ENCODE measurements around the gene DNAJC4. TPM values are rescaled to one million over a fixed set of nuclear protein-coding genes. Genes with fewer than 3 reads are reported as not detected.

DNAJC4 gene
- total RNA-seq, 2 donors from 2014 or later: 24.7 to 32.1 TPM

DNA sequence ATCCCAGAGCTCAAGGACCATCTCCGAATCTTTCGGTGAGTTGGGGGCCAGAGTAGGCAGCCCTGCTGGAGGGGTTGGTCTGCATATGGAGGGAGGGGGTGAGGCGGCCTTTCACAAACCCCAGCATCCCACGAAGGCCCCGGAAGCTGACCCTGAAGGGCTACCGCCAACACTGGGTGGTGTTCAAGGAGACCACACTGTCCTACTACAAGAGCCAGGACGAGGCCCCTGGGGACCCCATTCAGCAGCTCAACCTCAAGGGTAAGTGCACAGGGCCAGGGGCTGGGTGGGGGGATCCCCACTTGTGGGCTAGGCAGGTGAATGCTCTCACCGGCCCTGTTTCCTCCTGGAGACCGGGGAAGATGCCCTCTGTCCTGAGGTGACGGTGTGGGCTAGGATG is 10.6 kb upstream of the DNAJC4 start:
- Histone ChIP-seq H3K4me1 (peaks cover 0 to under 1% of the 10 kb centered on the region in 2 donors), H3K27me3 (no peaks in the 10 kb centered on the region), H3K27ac (no peak overlapping the region), H3K4me3 (no peak overlapping the region), H3K36me3 (peaks cover 17% of the 10 kb centered on the region), H3K9me3 (no peaks in the 10 kb centered on the region)
- no peak for TF ChIP-seq CTCF (IDR thresholded peaks at IDR 0.05)
- DNase-seq (ENCODE audit: low spot score): no peak

DNA sequence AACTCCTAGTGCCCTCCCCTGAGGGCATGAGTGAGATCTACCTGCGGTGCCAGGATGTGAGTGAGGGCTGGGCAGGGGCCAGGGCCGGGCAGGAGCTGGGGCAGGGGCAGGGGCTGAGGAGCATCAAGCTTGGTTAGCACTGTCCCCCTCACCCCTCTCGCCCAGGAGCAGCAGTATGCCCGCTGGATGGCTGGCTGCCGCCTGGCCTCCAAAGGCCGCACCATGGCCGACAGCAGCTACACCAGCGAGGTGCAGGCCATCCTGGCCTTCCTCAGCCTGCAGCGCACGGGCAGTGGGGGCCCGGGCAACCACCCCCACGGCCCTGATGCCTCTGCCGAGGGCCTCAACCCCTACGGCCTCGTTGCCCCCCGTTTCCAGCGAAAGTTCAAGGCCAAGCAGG is 10.1 kb upstream of the DNAJC4 start:
- H3K4me1 ChIP-seq: peaks cover 0 to 6% of the 10 kb centered on the region in 2 donors
- no peaks in the 10 kb centered on the region for H3K9me3 ChIP-seq
- H3K27ac ChIP-seq: no peak overlapping the region
- no peaks in the 10 kb centered on the region for H3K27me3 ChIP-seq
- H3K4me3 ChIP-seq: no peak overlapping the region
- no peak for DNase-seq (ENCODE audit: low spot score)
- H3K36me3 ChIP-seq: peaks cover 17% of the 10 kb centered on the region
- no peak for TF ChIP-seq CTCF (IDR thresholded peaks at IDR 0.05)

DNA sequence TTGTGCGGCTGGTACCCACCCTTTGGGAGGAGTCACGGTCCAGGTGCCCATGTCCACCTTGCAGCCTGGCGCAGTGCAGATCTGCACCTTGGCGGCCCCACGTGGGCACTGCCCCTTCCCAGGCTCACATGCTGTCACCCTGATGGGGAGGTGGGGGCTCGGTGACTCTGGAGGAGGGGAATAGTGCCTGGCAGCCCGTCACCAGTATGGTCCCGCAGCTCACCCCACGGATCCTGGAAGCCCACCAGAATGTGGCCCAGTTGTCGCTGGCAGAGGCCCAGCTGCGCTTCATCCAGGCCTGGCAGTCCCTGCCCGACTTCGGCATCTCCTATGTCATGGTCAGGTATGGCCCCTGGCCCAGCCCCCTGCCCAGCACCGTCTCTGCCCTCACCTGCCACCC is 9.6 kb upstream of the DNAJC4 start:
- no peak for DNase-seq (ENCODE audit: low spot score)
- H3K9me3 ChIP-seq: no peaks in the 10 kb centered on the region
- peaks cover 17% of the 10 kb centered on the region for H3K36me3 ChIP-seq
- no peaks in the 10 kb centered on the region for H3K27me3 ChIP-seq
- peaks cover 0 to 11% of the 10 kb centered on the region in 2 donors for H3K4me1 ChIP-seq
- no peak overlapping the region for H3K4me3 ChIP-seq
- TF ChIP-seq CTCF (IDR thresholded peaks at IDR 0.05): no peak
- no peak overlapping the region for H3K27ac ChIP-seq

DNA sequence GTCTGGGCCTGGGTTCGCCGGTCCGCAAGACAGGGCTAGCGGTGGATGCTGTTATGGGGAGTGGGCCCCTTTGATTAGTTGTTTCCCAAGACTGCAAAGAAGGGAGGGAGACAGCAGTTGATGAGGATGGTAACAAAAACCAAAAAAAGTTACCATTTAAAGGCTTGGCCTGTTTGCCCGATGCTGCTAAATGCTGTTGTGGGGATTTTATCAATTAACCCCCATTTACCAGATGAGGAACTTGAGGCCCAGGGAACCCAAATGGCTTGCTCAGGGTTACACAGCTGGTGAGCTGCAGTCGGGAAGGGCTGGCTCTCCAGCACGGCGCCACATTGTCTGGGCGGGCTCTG is 7.7 kb upstream of the DNAJC4 start:
- no peaks in the 10 kb centered on the region for H3K27me3 ChIP-seq
- peaks cover 17% of the 10 kb centered on the region for H3K36me3 ChIP-seq
- peaks cover 0 to 25% of the 10 kb centered on the region in 2 donors for H3K4me1 ChIP-seq
- no peak for DNase-seq (ENCODE audit: low spot score)
- H3K27ac ChIP-seq: no peak overlapping the region
- no peak overlapping the region for H3K4me3 ChIP-seq
- H3K9me3 ChIP-seq: no peaks in the 10 kb centered on the region
- no peak for TF ChIP-seq CTCF (IDR thresholded peaks at IDR 0.05)

GRCh38 chr11:64223001-64223651 is 7.2 kb upstream of the DNAJC4 start:
- peaks cover 17% of the 10 kb centered on the region for H3K36me3 ChIP-seq
- no peak for TF ChIP-seq CTCF (IDR thresholded peaks at IDR 0.05)
- H3K9me3 ChIP-seq: no peaks in the 10 kb centered on the region
- DNase-seq (ENCODE audit: low spot score): no peak
- peaks cover 0 to 30% of the 10 kb centered on the region in 2 donors for H3K4me1 ChIP-seq
- H3K4me3 ChIP-seq: no peak overlapping the region
- H3K27me3 ChIP-seq: no peaks in the 10 kb centered on the region
- no peak overlapping the region for H3K27ac ChIP-seq

All from right atrium auricular region (tissue), 2 donors.